Ureter (tissue), 1 donor: ENCODE results near the gene NANP. TPM values are rescaled to one million over a fixed set of nuclear protein-coding genes. Genes with fewer than 3 reads are reported as not detected.
"Not testable (repeated sequence)": the region's sequence is repeated elsewhere in the genome, so short reads cannot be mapped to it uniquely, and the experiment has no call there.

Source experiments
- DNase-seq: peaks from one replicate; pipeline ENCODE4 v3.0.0-alpha.2; 2020; ENCODE audit warnings: low spot score
- total RNA-seq: library from RNA; stranded (reverse); gene quantifications from one replicate; pipeline ENCODE4 v1.2.4, GENCODE V29; 2023
- donor health status: DM: yes; HTN: yes; CAD: no.

The NANP gene
- total RNA-seq, 1 donor from 2014 or later: 5.1 TPM

- no peak for DNase-seq
Measured at GRCh38 chr20:25606094-25606695, 17.6 kb downstream of the NANP start.

- no peak for DNase-seq
Measured at GRCh38 chr20:25605148-25605547, 18.7 kb downstream of the NANP start.

GRCh38 chr20:25604611-25605010 is 19.2 kb downstream of the NANP start:
- DNase-seq: no peak

- not testable (repeated sequence) for DNase-seq
Measured at GRCh38 chr20:25602914-25603309, 20.9 kb downstream of the NANP start.

- not testable (repeated sequence) for DNase-seq
Measured at GRCh38 chr20:25602191-25602913, 21.5 kb downstream of the NANP start.

- no peak for DNase-seq
Measured at GRCh38 chr20:25601659-25602058, 22.2 kb downstream of the NANP start.

- DNase-seq: no peak
Measured at GRCh38 chr20:25600632-25601031, 23.2 kb downstream of the NANP start.

GRCh38 chr20:25592135-25592852 is 31.5 kb downstream of the NANP start:
- DNase-seq: no peak

- not testable (repeated sequence) for DNase-seq
Measured at GRCh38 chr20:25590778-25591177, 33.0 kb downstream of the NANP start.

GRCh38 chr20:25588491-25588890 is 35.3 kb downstream of the NANP start:
- DNase-seq: no peak

GRCh38 chr20:25587536-25587935 is 36.3 kb downstream of the NANP start:
- no peak for DNase-seq

- DNase-seq: no peak
Measured at GRCh38 chr20:25586877-25587276, 36.9 kb downstream of the NANP start.

- DNase-seq: peak; percentile 44
Measured at GRCh38 chr20:25584905-25585704, 38.7 kb downstream of the NANP start, which contains the start of gene NINL. NINL (minus strand) TSS chr20:25585531; CDS start chr20:25526587, 58,944 bp downstream.

GRCh38 chr20:25583607-25584006 is 40.2 kb downstream of the NANP start:
- not testable (repeated sequence) for DNase-seq

GRCh38 chr20:25580711-25581110 is 43.1 kb downstream of the NANP start:
- no peak for DNase-seq

GRCh38 chr20:25579081-25579770 is 44.6 kb downstream of the NANP start:
- no peak for DNase-seq

- DNase-seq: no peak
Measured at GRCh38 chr20:25576783-25577530, 46.9 kb downstream of the NANP start.

GRCh38 chr20:25574411-25574810 is 49.4 kb downstream of the NANP start:
- DNase-seq: no peak

GRCh38 chr20:25573288-25574251 is 50.2 kb downstream of the NANP start:
- no peak for DNase-seq
